Fibroblast of lung (primary cell): ENCODE data around the gene PFKP. TPM values are rescaled to one million over a fixed set of nuclear protein-coding genes. Genes with fewer than 3 reads are reported as not detected.

Experiments used
- DNase-seq, 2 donors: peaks; one replicate each; pipeline versions ENCODE4 v3.0.0 to v3.0.0-alpha.2; 2010; ENCODE audit warnings: low read depth in 2 of 2
- H2AFZ ChIP-seq: 2 replicates; pipeline ENCODE4 v1.5.1; 2012; ENCODE audit warnings: low read length, control low read depth, inconsistent platforms
- H3K27ac ChIP-seq: 2 replicates; pipeline ENCODE4 v1.5.1; 2011; ENCODE audit warnings: low read length, control low read depth; ENCODE audit not compliant: insufficient read depth
- H3K27me3 ChIP-seq: 2 replicates; pipeline ENCODE4 v1.5.1; 2011; ENCODE audit warnings: mild to moderate bottlenecking, low read length; ENCODE audit not compliant: control insufficient read depth, insufficient read depth
- H3K36me3 ChIP-seq: 2 replicates; pipeline ENCODE4 v1.5.1; 2011; ENCODE audit warnings: low read length; ENCODE audit not compliant: control insufficient read depth, insufficient read depth
- H3K4me1 ChIP-seq: 2 replicates; pipeline ENCODE4 v1.5.1; 2011; ENCODE audit warnings: low read length; ENCODE audit not compliant: control insufficient read depth, insufficient read depth; ENCODE audit errors: extremely low read depth
- H3K4me2 ChIP-seq: 2 replicates; pipeline ENCODE4 v1.5.1; 2011; ENCODE audit warnings: low read length, control low read depth; ENCODE audit not compliant: insufficient read depth; ENCODE audit errors: extremely low read depth
- H3K4me3 ChIP-seq, 4 experiments: fragments of 200-600 bp in 1 of 4; sonication (generic) in 1 of 4; replicated peaks in 1 of 4; 2 replicates each; pipeline ENCODE4 v1.5.1; 2011 to 2016; ENCODE audit warnings: low read length in 4 of 4, low read depth in 3 of 4, mild to moderate bottlenecking in 3 of 4, control low read depth in 2 of 4, inconsistent platforms in 1 of 4, mixed read lengths in 1 of 4; ENCODE audit not compliant: insufficient read depth in 1 of 4; ENCODE audit errors: control extremely low read depth in 1 of 4
- H3K79me2 ChIP-seq: 2 replicates; pipeline ENCODE4 v1.5.1; 2012; ENCODE audit warnings: mild to moderate bottlenecking, low read length, inconsistent platforms; ENCODE audit not compliant: control insufficient read depth, insufficient read depth
- H3K9ac ChIP-seq: 2 replicates; pipeline ENCODE4 v1.5.1; 2011; ENCODE audit warnings: mild to moderate bottlenecking, low read length, control low read depth; ENCODE audit not compliant: insufficient read depth
- H3K9me3 ChIP-seq: 2 replicates; pipeline ENCODE4 v1.5.1; 2012; ENCODE audit warnings: low read depth, low read length; ENCODE audit not compliant: control insufficient read depth, insufficient read depth
- H4K20me1 ChIP-seq: 2 replicates; pipeline ENCODE4 v1.5.1; 2011; ENCODE audit warnings: low read length; ENCODE audit not compliant: control insufficient read depth, insufficient read depth; ENCODE audit errors: extremely low read depth
- EZH2 ChIP-seq: IDR thresholded peaks from 2 replicates; pipeline ENCODE4 v1.5.1; 2012; ENCODE audit warnings: low read length, control low read depth, mild to moderate bottlenecking; ENCODE audit errors: missing control alignments
- polyA plus RNA-seq, 2 donors: library from polyadenylated mRNA; depleted of rRNA in 1 of 2; stranded (reverse) in 1 of 2; unstranded in 1 of 2; fragments of >200 nt; gene quantifications; 2 replicates each; pipeline ENCODE4 v1.2.1, GENCODE V29; 2011 to 2012; ENCODE audit warnings: missing spikeins in 1 of 2
- total RNA-seq: library from RNA; depleted of rRNA; stranded (reverse); fragments of >200 nt; gene quantifications from 2 replicates; pipeline ENCODE4 v1.2.1, GENCODE V29; 2014
- TF ChIP-seq, protein P1 (sequence below), 2 donors: IDR thresholded peaks in 1 of 2; conservative IDR thresholded peaks in 1 of 2; 1 replicate in 1 of 2; 2 replicates in 1 of 2; pipeline ENCODE4 v1.5.1; 2011 to 2012; ENCODE audit warnings: low read length in 2 of 2, control low read depth in 1 of 2, inconsistent platforms in 1 of 2, low read depth in 1 of 2, mild to moderate bottlenecking in 1 of 2

The PFKP gene
- total and polyA plus RNA-seq, 2 donors (not counting 1 experiment from before 2014, with no cell fraction given): 74.3 to 90.3 TPM

DNA sequence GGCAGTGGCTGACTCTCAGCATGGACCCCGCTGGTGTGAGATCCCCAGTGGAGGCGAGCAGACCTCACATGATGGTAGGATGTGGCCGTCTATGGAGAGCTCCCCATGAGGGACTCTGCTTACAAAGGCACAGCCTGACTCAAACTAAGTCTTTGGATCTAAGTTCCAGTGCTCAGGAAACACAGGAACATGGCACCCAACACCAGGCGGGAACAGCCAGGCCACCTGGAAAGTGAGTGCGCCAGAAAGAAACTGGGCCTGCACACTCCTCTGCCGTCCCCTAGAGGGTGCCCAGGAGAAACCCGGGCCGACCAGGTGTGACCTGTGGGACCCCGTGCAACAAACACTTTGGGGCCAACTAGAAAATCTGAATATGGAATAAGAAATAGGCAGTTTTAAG is 95.2 kb downstream of the PFKP start:
- no peaks in the 10 kb centered on the region for H3K4me1 ChIP-seq
- TF ChIP-seq EZH2: no peak
- TF ChIP-seq, protein P1, sequence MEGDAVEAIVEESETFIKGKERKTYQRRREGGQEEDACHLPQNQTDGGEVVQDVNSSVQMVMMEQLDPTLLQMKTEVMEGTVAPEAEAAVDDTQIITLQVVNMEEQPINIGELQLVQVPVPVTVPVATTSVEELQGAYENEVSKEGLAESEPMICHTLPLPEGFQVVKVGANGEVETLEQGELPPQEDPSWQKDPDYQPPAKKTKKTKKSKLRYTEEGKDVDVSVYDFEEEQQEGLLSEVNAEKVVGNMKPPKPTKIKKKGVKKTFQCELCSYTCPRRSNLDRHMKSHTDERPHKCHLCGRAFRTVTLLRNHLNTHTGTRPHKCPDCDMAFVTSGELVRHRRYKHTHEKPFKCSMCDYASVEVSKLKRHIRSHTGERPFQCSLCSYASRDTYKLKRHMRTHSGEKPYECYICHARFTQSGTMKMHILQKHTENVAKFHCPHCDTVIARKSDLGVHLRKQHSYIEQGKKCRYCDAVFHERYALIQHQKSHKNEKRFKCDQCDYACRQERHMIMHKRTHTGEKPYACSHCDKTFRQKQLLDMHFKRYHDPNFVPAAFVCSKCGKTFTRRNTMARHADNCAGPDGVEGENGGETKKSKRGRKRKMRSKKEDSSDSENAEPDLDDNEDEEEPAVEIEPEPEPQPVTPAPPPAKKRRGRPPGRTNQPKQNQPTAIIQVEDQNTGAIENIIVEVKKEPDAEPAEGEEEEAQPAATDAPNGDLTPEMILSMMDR (conservative IDR thresholded peaks at IDR 0.05 in 1 of 2, IDR thresholded peaks at IDR 0.05 in 1 of 2; ENCODE audit: low read depth in 1 of 2, low read length in 2 of 2): peak in 1 of 2 donors; percentile 13
- no peaks in the 10 kb centered on the region for H3K79me2 ChIP-seq
- H3K27ac ChIP-seq: no peak overlapping the region
- H3K4me2 ChIP-seq: no peak overlapping the region
- H3K9ac ChIP-seq: no peak overlapping the region
- no peaks in the 10 kb centered on the region for H3K27me3 ChIP-seq
- no peak overlapping the region for H3K4me3 ChIP-seq
- H4K20me1 ChIP-seq: no peaks in the 10 kb centered on the region
- peaks cover 31% of the 10 kb centered on the region for H3K36me3 ChIP-seq
- no peaks in the 10 kb centered on the region for H3K9me3 ChIP-seq
- H2AFZ ChIP-seq: no peak overlapping the region
- no peak for DNase-seq

DNA sequence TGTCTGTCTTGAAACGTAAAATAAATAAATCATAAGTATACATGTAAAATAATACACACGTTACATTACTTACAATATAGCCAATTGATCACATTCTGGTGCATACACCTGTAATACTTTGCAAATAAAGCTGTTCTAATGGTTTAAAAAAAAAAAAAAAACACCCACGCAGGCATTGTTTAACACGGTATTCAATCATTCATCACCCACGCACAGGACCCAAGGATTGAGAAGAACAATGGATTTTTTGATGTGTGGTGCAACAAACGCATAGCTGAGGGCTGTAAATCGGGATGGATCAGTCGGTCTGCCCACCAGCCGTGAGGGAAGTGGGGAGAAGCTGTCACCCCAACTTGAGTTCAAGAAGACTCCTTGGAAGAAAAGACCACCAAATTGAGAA is 96.5 kb downstream of the PFKP start:
- H3K9me3 ChIP-seq: no peaks in the 10 kb centered on the region
- H3K27me3 ChIP-seq: no peaks in the 10 kb centered on the region
- peak in 1 of 2 donors; percentile 24 for DNase-seq
- H3K4me1 ChIP-seq: no peaks in the 10 kb centered on the region
- no peak for TF ChIP-seq EZH2
- TF ChIP-seq, protein P1 (conservative IDR thresholded peaks at IDR 0.05 in 1 of 2, IDR thresholded peaks at IDR 0.05 in 1 of 2; ENCODE audit: low read depth in 1 of 2, low read length in 2 of 2): no peak
- H2AFZ ChIP-seq: no peak overlapping the region
- peaks cover 4% of the 10 kb centered on the region for H3K79me2 ChIP-seq
- no peak overlapping the region for H3K4me3 ChIP-seq
- no peak overlapping the region for H3K9ac ChIP-seq
- no peaks in the 10 kb centered on the region for H4K20me1 ChIP-seq
- no peak overlapping the region for H3K4me2 ChIP-seq
- peaks cover 35% of the 10 kb centered on the region for H3K36me3 ChIP-seq
- no peak overlapping the region for H3K27ac ChIP-seq

DNA sequence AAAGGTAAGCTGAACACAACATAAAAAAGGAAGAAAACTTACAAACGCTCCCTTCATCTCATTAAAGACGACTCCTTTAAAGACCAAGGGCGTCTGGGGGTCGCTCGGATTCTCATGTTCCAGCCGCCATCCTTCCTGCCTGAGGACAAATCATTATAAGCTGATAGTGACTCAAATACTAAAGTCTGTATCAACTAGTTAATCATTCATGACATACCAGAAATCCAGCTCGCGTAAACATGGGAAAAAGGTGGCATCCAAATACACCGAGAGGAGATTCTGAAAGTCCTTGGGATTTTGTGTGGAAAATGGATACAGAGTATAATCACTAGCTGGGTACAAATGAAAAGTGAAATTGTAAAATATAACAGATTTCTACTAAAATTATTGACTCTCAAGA is 97.8 kb downstream of the PFKP start:
- DNase-seq: no peak
- peaks cover 35% of the 10 kb centered on the region for H3K36me3 ChIP-seq

More for the DNA sequence above, 97.8 kb downstream of the PFKP start:
- H3K27ac ChIP-seq: no peak overlapping the region
- H3K4me1 ChIP-seq: no peaks in the 10 kb centered on the region
- H2AFZ ChIP-seq: no peak overlapping the region
- H3K79me2 ChIP-seq: peaks cover 14% of the 10 kb centered on the region
- H3K9me3 ChIP-seq: no peaks in the 10 kb centered on the region
- H3K9ac ChIP-seq: no peak overlapping the region
- H3K4me3 ChIP-seq: no peak overlapping the region
- TF ChIP-seq EZH2: no peak
- TF ChIP-seq, protein P1 (conservative IDR thresholded peaks at IDR 0.05 in 1 of 2, IDR thresholded peaks at IDR 0.05 in 1 of 2; ENCODE audit: low read depth in 1 of 2, low read length in 2 of 2): no peak
- H3K27me3 ChIP-seq: no peaks in the 10 kb centered on the region
- H3K4me2 ChIP-seq: no peak overlapping the region
- no peaks in the 10 kb centered on the region for H4K20me1 ChIP-seq
